Kidney capillary endothelial cell (primary cell): ENCODE measurements around the gene SIAH2.

Source experiments
- DNase-seq: peaks from one replicate; pipeline ENCODE4 v3.0.0-alpha.2; 2018; ENCODE audit warnings: low spot score

Gene SIAH2

GRCh38 chr3:150733936-150734794 lies 28.8 kb downstream of the SIAH2 start:
- no peak for DNase-seq

GRCh38 chr3:150733373-150733935 lies 29.5 kb downstream of the SIAH2 start:
- no peak for DNase-seq

GRCh38 chr3:150729682-150730360 lies 33.1 kb downstream of the SIAH2 start:
- DNase-seq, result no peak

GRCh38 chr3:150727653-150728502 lies 35.1 kb downstream of the SIAH2 start:
- DNase-seq, result no peak

- DNase-seq, result no peak
Observed at GRCh38 chr3:150725548-150725947, 37.4 kb downstream of the SIAH2 start.

- no peak for DNase-seq
Observed at GRCh38 chr3:150723946-150724345, 39.0 kb downstream of the SIAH2 start.

- DNase-seq, result no peak
Observed at GRCh38 chr3:150722267-150722666, 40.7 kb downstream of the SIAH2 start.

- peak; percentile 67 for DNase-seq
Observed at GRCh38 chr3:150721285-150722130, 41.5 kb downstream of the SIAH2 start.

- no peak for DNase-seq
Observed at GRCh38 chr3:150720444-150720843, 42.5 kb downstream of the SIAH2 start.

GRCh38 chr3:150710097-150710496 lies 52.9 kb downstream of the SIAH2 start:
- no peak for DNase-seq

- DNase-seq, result peak; percentile 90
Observed at GRCh38 chr3:150703756-150704344, 59.1 kb downstream of the SIAH2 start, which contains the start of gene ERICH6. TSS of gene ERICH6 (minus strand) at chr3:150703920. CDS start at chr3:150703898, 22 bp downstream.

GRCh38 chr3:150703299-150703755 lies 59.6 kb downstream of the SIAH2 start:
- DNase-seq, result peak; percentile 23

GRCh38 chr3:150699068-150699639 lies 63.8 kb downstream of the SIAH2 start:
- DNase-seq, result peak; percentile 64

GRCh38 chr3:150697646-150698045 lies 65.3 kb downstream of the SIAH2 start:
- DNase-seq, result no peak

GRCh38 chr3:150691414-150692040 lies 71.4 kb downstream of the SIAH2 start:
- DNase-seq, result no peak
